GM23338 (cell line): ENCODE data around the gene PLEKHA7. TPM values are rescaled to one million over a fixed set of nuclear protein-coding genes. Genes with fewer than 3 reads are reported as not detected.

ENCODE experiments used
- ATAC-seq: fragments of 200-7000 bp; cut with Tn5 transposase; 3 replicates; pipeline ENCODE4 v1.9.1; 2020
- DNase-seq: peaks from one replicate; pipeline ENCODE4 v3.0.0-alpha.2; 2015; ENCODE audit warnings: low spot score
- H2AFZ ChIP-seq: fragments of 200-600 bp; sonication (generic); 2 replicates; pipeline ENCODE4 v1.8.0; 2016; ENCODE audit warnings: antibody characterized with exemption, mild to moderate bottlenecking, moderate library complexity
- H3F3A ChIP-seq: fragments of 200-600 bp; sonication (generic); replicated peaks from 2 replicates; pipeline ENCODE4 v1.8.0; 2017; ENCODE audit warnings: antibody characterized with exemption, mixed run types, low read depth
- H3K27ac ChIP-seq: fragments of 200-600 bp; sonication (generic); 2 replicates; pipeline ENCODE4 v1.6.1; 2016; ENCODE audit warnings: low read depth
- H3K27me3 ChIP-seq: fragments of 200-600 bp; sonication (generic); 2 replicates; pipeline ENCODE4 v1.8.0; 2016; ENCODE audit warnings: mild to moderate bottlenecking, mixed run types, moderate library complexity; ENCODE audit not compliant: insufficient read depth
- H3K36me3 ChIP-seq: fragments of 200-600 bp; sonication (generic); 2 replicates; pipeline ENCODE4 v1.8.0; 2016; ENCODE audit warnings: mild to moderate bottlenecking; ENCODE audit not compliant: insufficient read depth
- H3K4me1 ChIP-seq: fragments of 200-600 bp; sonication (generic); 2 replicates; pipeline ENCODE4 v1.8.0; 2016; ENCODE audit warnings: mild to moderate bottlenecking, moderate library complexity; ENCODE audit not compliant: insufficient read depth
- H3K4me2 ChIP-seq: fragments of 200-600 bp; sonication (generic); 2 replicates; pipeline ENCODE4 v1.7.1; 2017; ENCODE audit warnings: mixed run types
- H3K4me3 ChIP-seq: fragments of 200-600 bp; sonication (generic); 2 replicates; pipeline ENCODE4 v1.6.1; 2016; ENCODE audit warnings: mixed run types
- H3K79me2 ChIP-seq: fragments of 200-600 bp; sonication (generic); replicated peaks from 2 replicates; pipeline ENCODE4 v1.8.0; 2017; ENCODE audit warnings: mild to moderate bottlenecking; ENCODE audit not compliant: insufficient read depth
- H3K9me2 ChIP-seq: fragments of 200-600 bp; sonication (generic); 2 replicates; pipeline ENCODE4 v1.8.0; 2017; ENCODE audit not compliant: insufficient read depth
- H4K20me1 ChIP-seq: fragments of 200-600 bp; sonication (generic); replicated peaks from 2 replicates; pipeline ENCODE4 v1.8.0; 2017; ENCODE audit warnings: mild to moderate bottlenecking; ENCODE audit not compliant: insufficient read depth
- H3K27ac Mint-ChIP-seq: 2 replicates; pipeline ENCODE4 v1.8.0; 2020; ENCODE audit warnings: inconsistent platforms, mild to moderate bottlenecking, moderate library complexity, mixed read lengths
- H3K27me3 Mint-ChIP-seq: 3 replicates; pipeline ENCODE4 v1.8.0; 2022; ENCODE audit warnings: low read depth, mild to moderate bottlenecking, moderate library complexity, mixed read lengths, inconsistent platforms; ENCODE audit not compliant: insufficient read depth, poor library complexity
- H3K36me3 Mint-ChIP-seq: 3 replicates; pipeline ENCODE4 v1.8.0; 2021; ENCODE audit warnings: low read depth, mild to moderate bottlenecking, inconsistent platforms, moderate library complexity, mixed read lengths
- H3K4me1 Mint-ChIP-seq: 3 replicates; pipeline ENCODE4 v1.8.0; 2020; ENCODE audit warnings: mild to moderate bottlenecking, inconsistent platforms, mixed read lengths
- H3K4me3 Mint-ChIP-seq: 3 replicates; pipeline ENCODE4 v1.8.0; 2021; ENCODE audit warnings: moderate library complexity, mild to moderate bottlenecking, inconsistent platforms, mixed read lengths
- H3K9me3 Mint-ChIP-seq: 3 replicates; pipeline ENCODE4 v1.8.0; 2020; ENCODE audit warnings: moderate library complexity, mild to moderate bottlenecking, inconsistent platforms, mixed read lengths
- ETS1 ChIP-seq: IDR thresholded peaks from 2 replicates; pipeline ENCODE4 v1.6.1; 2016; ENCODE audit warnings: antibody characterized with exemption
- EZH2 ChIP-seq: fragments of 200-600 bp; sonication (generic); IDR thresholded peaks from one replicate; pipeline ENCODE4 v1.8.0; 2017; ENCODE audit warnings: antibody characterized with exemption, mild to moderate bottlenecking, low read depth; ENCODE audit not compliant: unreplicated experiment
- EZH2phosphoT487 ChIP-seq: fragments of 200-600 bp; sonication (generic); IDR thresholded peaks from one replicate; pipeline ENCODE4 v1.8.1; 2018; ENCODE audit warnings: antibody characterized with exemption; ENCODE audit not compliant: unreplicated experiment
- JUNB ChIP-seq: IDR thresholded peaks from one replicate; pipeline ENCODE4 v1.6.1; 2016; ENCODE audit warnings: antibody characterized with exemption; ENCODE audit not compliant: unreplicated experiment
- POLR2AphosphoS5 ChIP-seq: IDR thresholded peaks from 2 replicates; pipeline ENCODE4 v1.6.1; 2016; ENCODE audit warnings: antibody characterized with exemption, low read depth
- REST ChIP-seq: IDR thresholded peaks from one replicate; pipeline ENCODE4 v1.6.1; 2018; ENCODE audit warnings: antibody characterized with exemption; ENCODE audit not compliant: unreplicated experiment
- STAT1 ChIP-seq: IDR thresholded peaks from one replicate; pipeline ENCODE4 v1.6.1; 2016; ENCODE audit warnings: antibody characterized with exemption; ENCODE audit not compliant: unreplicated experiment
- ZNF114 ChIP-seq: fragments of 250-450 bp; sonication (Bioruptor Pico); IDR thresholded peaks from 2 replicates; pipeline ENCODE4 v1.5.0; 2020; ENCODE audit warnings: mild to moderate bottlenecking, moderate library complexity
- ZNF462 ChIP-seq: fragments of 250-450 bp; sonication (Bioruptor Pico); IDR thresholded peaks from 2 replicates; pipeline ENCODE4 v1.5.0; 2020; ENCODE audit warnings: mild to moderate bottlenecking, moderate library complexity
- polyA plus RNA-seq: library from polyadenylated mRNA; unstranded; fragments of >200 nt; fragmentation: Nextera tagmentation; extraction: Ambion mirVana; gene quantifications from 2 replicates; pipeline ENCODE4 v1.2.1, GENCODE V29; 2016
- total RNA-seq: library from RNA; depleted of rRNA; stranded (reverse); fragments of >200 nt; shearing (Covaris generic); gene quantifications from 2 replicates; pipeline ENCODE4 v1.2.3, GENCODE V29; 2014

The PLEKHA7 gene
- total and polyA plus RNA-seq, 2 experiments from 2014 or later = 9.7 to 15.8 TPM

GRCh38 chr11:16891165-16891564, 123.0 kb downstream of the PLEKHA7 start:
- Mint-ChIP-seq H3K4me3 (no peak overlapping the region), H3K9me3 (peaks cover 27% of the 10 kb centered on the region), H3K27me3 (peaks cover 9% of the 10 kb centered on the region), H3K36me3 (peaks cover 23% of the 10 kb centered on the region), H3K27ac (no peak overlapping the region), H3K4me1 (peaks cover 26% of the 10 kb centered on the region)
- H3K27ac ChIP-seq = no peak overlapping the region
- 0 out of 2 replicates have a peak, but pooled peaks cover 3% of the 10 kb centered on the region for H3K79me2 ChIP-seq
- H3K4me3 ChIP-seq = no peak overlapping the region
- H3K27me3 ChIP-seq = no peaks in the 10 kb centered on the region
- H4K20me1 ChIP-seq = no peaks in the 10 kb centered on the region
- ATAC-seq (no peak), DNase-seq (no peak)
- H3K4me2 ChIP-seq = no peak overlapping the region
- TF ChIP-seq JUNB = no peak
- no peak for TF ChIP-seq REST
- H3F3A ChIP-seq = no peaks in the 10 kb centered on the region
- H3K36me3 ChIP-seq = no peaks in the 10 kb centered on the region
- H3K9me2 ChIP-seq = no peaks in the 10 kb centered on the region
- H2AFZ ChIP-seq = no peak overlapping the region
- H3K4me1 ChIP-seq = peaks cover 16% of the 10 kb centered on the region

GRCh38 chr11:16890442-16890841, 123.8 kb downstream of the PLEKHA7 start:
- Mint-ChIP-seq H3K27me3 (peaks cover 9% of the 10 kb centered on the region), H3K4me3 (no peak overlapping the region), H3K36me3 (peaks cover 23% of the 10 kb centered on the region), H3K4me1 (peaks cover 22% of the 10 kb centered on the region), H3K9me3 (peaks cover 27% of the 10 kb centered on the region), H3K27ac (no peak overlapping the region)
- Histone ChIP-seq H3K4me3 (no peak overlapping the region), H3K27me3 (no peaks in the 10 kb centered on the region), H3K4me1 (peaks cover 16% of the 10 kb centered on the region), H2AFZ (no peak overlapping the region), H3K36me3 (no peaks in the 10 kb centered on the region), H3K27ac (no peak overlapping the region), H3K9me2 (no peaks in the 10 kb centered on the region), H3K79me2 (0 out of 2 replicates have a peak, but pooled peaks cover 3% of the 10 kb centered on the region), H3F3A (no peaks in the 10 kb centered on the region), H4K20me1 (no peaks in the 10 kb centered on the region), H3K4me2 (no peak overlapping the region)
- no peak for ATAC-seq
- no peak for DNase-seq
- no peak for TF ChIP-seq EZH2
- TF ChIP-seq STAT1 = no peak
- no peak for TF ChIP-seq EZH2phosphoT487
- no peak for TF ChIP-seq ETS1
- TF ChIP-seq POLR2AphosphoS5 = no peak
- no peak for TF ChIP-seq ZNF462 (CRISPR knock-in tag)
- TF ChIP-seq ZNF114 = no peak
